Mesendoderm (in vitro differentiated cells): ENCODE data around the gene ARFGAP3.

Source experiments
- DNase-seq: peaks from one replicate; pipeline ENCODE4 v3.0.0; 2013
- H2AK5ac ChIP-seq: 2 replicates; pipeline ENCODE4 v1.6.1; 2013; ENCODE audit warnings: low read length, inconsistent platforms
- H2BK120ac ChIP-seq: 2 replicates; pipeline ENCODE4 v1.6.1; 2013; ENCODE audit warnings: low read depth, mild to moderate bottlenecking, low read length, moderate library complexity, mixed read lengths
- H2BK15ac ChIP-seq: replicated peaks from 2 replicates; pipeline ENCODE4 v1.6.1; 2013; ENCODE audit warnings: low read depth, mild to moderate bottlenecking, moderate library complexity
- H2BK5ac ChIP-seq: 2 replicates; pipeline ENCODE4 v1.6.1; 2013; ENCODE audit warnings: low read length, inconsistent platforms
- H3K18ac ChIP-seq: 2 replicates; pipeline ENCODE4 v1.6.1; 2013; ENCODE audit warnings: mild to moderate bottlenecking, low read length, mixed read lengths
- H3K23ac ChIP-seq: one replicate; pipeline ENCODE4 v1.6.1; 2013; ENCODE audit warnings: low read length
- H3K27ac ChIP-seq: 2 replicates; pipeline ENCODE4 v1.5.1; 2013; ENCODE audit warnings: low read depth, mild to moderate bottlenecking, inconsistent platforms, low read length, moderate library complexity
- H3K27me3 ChIP-seq: 2 replicates; pipeline ENCODE4 v1.6.1; 2013; ENCODE audit warnings: low read length, control low read depth, mild to moderate bottlenecking, inconsistent platforms; ENCODE audit not compliant: insufficient read depth, poor library complexity
- H3K36me3 ChIP-seq: 2 replicates; pipeline ENCODE4 v1.6.1; 2013; ENCODE audit warnings: low read length, inconsistent platforms; ENCODE audit not compliant: control insufficient read depth, insufficient read depth
- H3K4ac ChIP-seq: one replicate; pipeline ENCODE4 v1.6.1; 2013; ENCODE audit warnings: low read depth, mild to moderate bottlenecking, low read length, moderate library complexity
- H3K4me1 ChIP-seq: 2 replicates; pipeline ENCODE4 v1.6.1; 2013; ENCODE audit warnings: low read depth, low read length, inconsistent platforms; ENCODE audit not compliant: control insufficient read depth
- H3K4me2 ChIP-seq: 2 replicates; pipeline ENCODE4 v1.6.1; 2013; ENCODE audit warnings: low read length
- H3K4me3 ChIP-seq: 2 replicates; pipeline ENCODE4 v1.5.1; 2013; ENCODE audit warnings: mild to moderate bottlenecking, low read length
- H3K56ac ChIP-seq: one replicate; pipeline ENCODE4 v1.6.1; 2013; ENCODE audit warnings: low read length
- H3K79me1 ChIP-seq: 2 replicates; pipeline ENCODE4 v1.6.1; 2013; ENCODE audit warnings: low read length, inconsistent platforms
- H3K79me2 ChIP-seq: 2 replicates; pipeline ENCODE4 v1.6.1; 2013; ENCODE audit warnings: mild to moderate bottlenecking, low read length; ENCODE audit not compliant: control insufficient read depth, insufficient read depth
- H3K9ac ChIP-seq: 2 replicates; pipeline ENCODE4 v1.6.1; 2013; ENCODE audit warnings: low read length, inconsistent platforms
- H4K5ac ChIP-seq: one replicate; pipeline ENCODE4 v1.6.1; 2013; ENCODE audit warnings: low read length
- H4K8ac ChIP-seq: one replicate; pipeline ENCODE4 v1.6.1; 2013; ENCODE audit warnings: low read depth, mild to moderate bottlenecking, control low read depth, low read length, moderate library complexity
- WGBS: extraction: QIAGEN DNeasy Blood & Tissue Kit; methylation state at CpG from one replicate; pipeline ENCODE4 v1.1.7; 2013; ENCODE audit warnings: low lambda C conversion rate, missing lambda C conversion rate; ENCODE audit not compliant: insufficient coverage; ENCODE audit errors: extremely low coverage; 5-methylcytosine and 5-hydroxymethylcytosine counted together

Gene ARFGAP3

GRCh38 chr22:42836026-42836425 is 21.0 kb downstream of the ARFGAP3 start:
- Histone ChIP-seq H4K8ac (no peak overlapping the region), H3K18ac (no peak overlapping the region), H3K4ac (no peak overlapping the region), H4K5ac (no peak overlapping the region), H3K9ac (no peak overlapping the region), H2BK120ac (no peak overlapping the region), H3K56ac (no peak overlapping the region), H3K27me3 (no peaks in the 10 kb centered on the region), H3K27ac (no peak overlapping the region), H2BK15ac (no peak overlapping the region), H2BK5ac (no peak overlapping the region), H3K4me3 (no peak overlapping the region), H3K79me2 (no peaks in the 10 kb centered on the region), H3K79me1 (no peaks in the 10 kb centered on the region), H3K4me1 (no peaks in the 10 kb centered on the region), H2AK5ac (no peak overlapping the region), H3K23ac (no peak overlapping the region), H3K36me3 (no peaks in the 10 kb centered on the region), H3K4me2 (no peak overlapping the region)
- no peak for DNase-seq
- no CpG with 5 or more reads among the region's 5 CpGs for WGBS

GRCh38 chr22:42834177-42834949 is 22.7 kb downstream of the ARFGAP3 start:
- no peak overlapping the region for H2BK120ac ChIP-seq
- no peak overlapping the region for H4K8ac ChIP-seq
- H3K9ac ChIP-seq: no peak overlapping the region
- H3K4me1 ChIP-seq: no peaks in the 10 kb centered on the region
- H3K4me3 ChIP-seq: no peak overlapping the region
- H3K18ac ChIP-seq: no peak overlapping the region
- no peak overlapping the region for H3K4ac ChIP-seq
- no peak overlapping the region for H3K4me2 ChIP-seq
- no CpG with 5 or more reads among the region's 5 CpGs for WGBS
- H3K56ac ChIP-seq: no peak overlapping the region
- H3K23ac ChIP-seq: no peak overlapping the region
- no peaks in the 10 kb centered on the region for H3K79me2 ChIP-seq
- no peak overlapping the region for H2AK5ac ChIP-seq
- H4K5ac ChIP-seq: no peak overlapping the region
- DNase-seq: no peak
- H3K79me1 ChIP-seq: no peaks in the 10 kb centered on the region
- no peak overlapping the region for H2BK15ac ChIP-seq
- H3K27ac ChIP-seq: no peak overlapping the region
- no peaks in the 10 kb centered on the region for H3K27me3 ChIP-seq
- H3K36me3 ChIP-seq: no peaks in the 10 kb centered on the region
- no peak overlapping the region for H2BK5ac ChIP-seq

- Histone ChIP-seq H2BK120ac (no peak overlapping the region), H3K27me3 (no peaks in the 10 kb centered on the region), H3K18ac (no peak overlapping the region), H4K8ac (no peak overlapping the region), H3K79me1 (no peaks in the 10 kb centered on the region), H3K56ac (no peak overlapping the region), H3K4me1 (no peaks in the 10 kb centered on the region), H3K4me2 (no peak overlapping the region), H2BK5ac (no peak overlapping the region), H3K4ac (no peak overlapping the region), H3K23ac (no peak overlapping the region), H3K27ac (no peak overlapping the region), H3K9ac (no peak overlapping the region), H3K79me2 (no peaks in the 10 kb centered on the region), H4K5ac (no peak overlapping the region), H3K36me3 (no peaks in the 10 kb centered on the region), H2BK15ac (no peak overlapping the region), H2AK5ac (no peak overlapping the region), H3K4me3 (no peak overlapping the region)
- DNase-seq: no peak
Measured at GRCh38 chr22:42833104-42833503, 24.0 kb downstream of the ARFGAP3 start.

- H4K5ac ChIP-seq: no peak overlapping the region
- H2BK5ac ChIP-seq: no peak overlapping the region
- no peak overlapping the region for H4K8ac ChIP-seq
- H3K27ac ChIP-seq: no peak overlapping the region
- H3K18ac ChIP-seq: no peak overlapping the region
- no peaks in the 10 kb centered on the region for H3K79me2 ChIP-seq
- H3K4me3 ChIP-seq: no peak overlapping the region
- no peak overlapping the region for H2BK120ac ChIP-seq
- no peak overlapping the region for H2BK15ac ChIP-seq
- H3K79me1 ChIP-seq: no peaks in the 10 kb centered on the region
- no peak overlapping the region for H3K9ac ChIP-seq
- H2AK5ac ChIP-seq: no peak overlapping the region
- H3K36me3 ChIP-seq: no peaks in the 10 kb centered on the region
- DNase-seq: no peak
- no CpG with 5 or more reads among the region's 4 CpGs for WGBS
- no peak overlapping the region for H3K23ac ChIP-seq
- no peak overlapping the region for H3K4me2 ChIP-seq
- no peaks in the 10 kb centered on the region for H3K4me1 ChIP-seq
- H3K56ac ChIP-seq: no peak overlapping the region
- no peaks in the 10 kb centered on the region for H3K27me3 ChIP-seq
- H3K4ac ChIP-seq: no peak overlapping the region
Measured at GRCh38 chr22:42831712-42832111, 25.4 kb downstream of the ARFGAP3 start.

GRCh38 chr22:42830161-42830560 is 26.9 kb downstream of the ARFGAP3 start:
- Histone ChIP-seq H3K23ac (no peak overlapping the region), H3K79me1 (no peaks in the 10 kb centered on the region), H3K4me3 (no peak overlapping the region), H2BK120ac (no peak overlapping the region), H3K27ac (no peak overlapping the region), H3K56ac (no peak overlapping the region), H3K4me2 (no peak overlapping the region), H3K9ac (no peak overlapping the region), H3K79me2 (no peaks in the 10 kb centered on the region), H4K8ac (no peak overlapping the region), H3K4ac (no peak overlapping the region), H3K27me3 (no peaks in the 10 kb centered on the region), H3K4me1 (no peaks in the 10 kb centered on the region), H2BK15ac (no peak overlapping the region), H3K36me3 (no peaks in the 10 kb centered on the region), H2BK5ac (no peak overlapping the region), H2AK5ac (no peak overlapping the region), H3K18ac (no peak overlapping the region), H4K5ac (no peak overlapping the region)
- WGBS: no CpG with 5 or more reads among the region's 5 CpGs
- DNase-seq: no peak

- Histone ChIP-seq H2BK120ac (no peak overlapping the region), H3K27ac (no peak overlapping the region), H3K4ac (no peak overlapping the region), H3K9ac (no peak overlapping the region), H2AK5ac (no peak overlapping the region), H3K4me1 (no peaks in the 10 kb centered on the region), H3K18ac (no peak overlapping the region), H3K4me3 (no peak overlapping the region), H4K8ac (no peak overlapping the region), H2BK15ac (no peak overlapping the region), H3K36me3 (no peaks in the 10 kb centered on the region), H3K79me1 (no peaks in the 10 kb centered on the region), H4K5ac (no peak overlapping the region), H3K79me2 (no peaks in the 10 kb centered on the region), H2BK5ac (no peak overlapping the region), H3K27me3 (no peaks in the 10 kb centered on the region), H3K23ac (no peak overlapping the region), H3K56ac (no peak overlapping the region), H3K4me2 (no peak overlapping the region)
- DNase-seq: no peak
- no CpG with 5 or more reads among the region's 3 CpGs for WGBS
Measured at GRCh38 chr22:42829302-42829701, 27.8 kb downstream of the ARFGAP3 start.
